Spleen (tissue), 11 donors: ENCODE results near the gene SKI. TPM values are rescaled to one million over a fixed set of nuclear protein-coding genes. Genes with fewer than 3 reads are reported as not detected.
A peak's percentile ranks its signal among the peaks of the same experiment; 100 is the strongest.

Experiments used
- DNase-seq: peaks from one replicate; pipeline ENCODE4 v3.0.0-alpha.2; 2020
- H3K27ac ChIP-seq, 8 donors: fragments of 200-600 bp; sonication (generic) in 7 of 8; 1 replicate in 4 of 8; 2 replicates in 4 of 8; pipeline versions ENCODE4 v1.5.0 to v1.8.0; 2016 to 2021; ENCODE audit warnings: inconsistent platforms in 4 of 8, mild to moderate bottlenecking in 4 of 8, moderate library complexity in 1 of 8
- H3K27me3 ChIP-seq, 7 donors: fragments of 200-600 bp; sonication (generic) in 6 of 7; replicated peaks in 1 of 7; 1 replicate in 4 of 7; 2 replicates in 3 of 7; pipeline versions ENCODE4 v1.5.0 to v1.8.0; 2016 to 2021; ENCODE audit warnings: inconsistent platforms in 3 of 7, mild to moderate bottlenecking in 1 of 7
- H3K36me3 ChIP-seq, 6 donors: fragments of 200-600 bp; sonication (generic) in 5 of 6; 1 replicate in 4 of 6; 2 replicates in 2 of 6; pipeline versions ENCODE4 v1.5.0 to v1.8.0; 2016 to 2021; ENCODE audit warnings: inconsistent platforms in 2 of 6
- H3K4me1 ChIP-seq, 6 donors: fragments of 200-600 bp; sonication (generic) in 5 of 6; 1 replicate in 3 of 6; 2 replicates in 3 of 6; pipeline versions ENCODE4 v1.5.0 to v1.8.0; 2016 to 2021; ENCODE audit warnings: inconsistent platforms in 3 of 6
- H3K4me3 ChIP-seq, 8 donors: fragments of 200-600 bp; sonication (generic) in 7 of 8; 1 replicate in 4 of 8; 2 replicates in 4 of 8; pipeline versions ENCODE4 v1.5.0 to v1.8.0; 2016 to 2021; ENCODE audit warnings: inconsistent platforms in 4 of 8, mild to moderate bottlenecking in 4 of 8, moderate library complexity in 2 of 8
- H3K9me3 ChIP-seq, 8 donors: fragments of 200-600 bp; sonication (generic) in 7 of 8; 1 replicate in 4 of 8; 2 replicates in 4 of 8; pipeline versions ENCODE4 v1.5.0 to v1.8.0; 2016 to 2021; ENCODE audit warnings: inconsistent platforms in 4 of 8
- POLR2A ChIP-seq, 3 donors: fragments of 450-650 bp; IDR thresholded peaks; one replicate each; pipeline ENCODE4 v1.5.1; 2017; ENCODE audit warnings: antibody characterized with exemption in 3 of 3, mild to moderate bottlenecking in 1 of 3
- POLR2AphosphoS5 ChIP-seq, 3 donors: sonication (generic); formaldehyde crosslinking; IDR thresholded peaks; one replicate each; pipeline ENCODE4 v1.5.1; 2017; ENCODE audit warnings: antibody characterized with exemption in 3 of 3
- WGBS, 5 donors: extraction: QIAGEN DNeasy Blood & Tissue Kit in 3 of 5; methylation state at CpG; one replicate each; pipeline versions ENCODE4 v1.1.5 to v1.1.7; 2013 to 2018; 5-methylcytosine and 5-hydroxymethylcytosine counted together
- intact Hi-C: fragments of 100-400 bp; cut with DNase I; formaldehyde crosslinking; loops from one replicate; pipeline ENCODE4 v1.15.0; 2023; ENCODE audit warnings: low total_unique reads
- polyA plus RNA-seq, 3 donors: library from polyadenylated mRNA; stranded (reverse); fragments of 200-250 nt; gene quantifications; one replicate each; pipeline ENCODE4 v1.2.1, GENCODE V29; 2013
- total RNA-seq, 7 donors: library from RNA; depleted of rRNA in 3 of 7; stranded (reverse); fragments of >200 nt in 3 of 7; fragmentation: NEBNext Ultra II Directional in 4 of 7; extraction: Animal tissue kit (Norgen Biotek cat#: 25700) in 4 of 7; gene quantifications; one replicate each; pipeline versions ENCODE4 v1.1.0 to v1.2.1, GENCODE V29; 2016 to 2021
- TF ChIP-seq, protein P1 (sequence below), 11 experiments: fragments of 200-600 bp in 7 of 11; fragments of 450-650 bp in 4 of 11; sonication (generic) in 4 of 11; IDR thresholded peaks in 8 of 11; conservative IDR thresholded peaks in 3 of 11; 1 replicate in 7 of 11; 2 replicates in 4 of 11; pipeline versions ENCODE4 v1.4.0 to v1.8.0; 2016 to 2021; ENCODE audit warnings: antibody characterized with exemption in 11 of 11, inconsistent platforms in 4 of 11, mild to moderate bottlenecking in 1 of 11
- donor health status: healthy with polysubstance abuse.
- donor health status: DM: no; HTN: no; CAD: no; lungs with moderate emphysema.
- donor health status: DM: no; HTN: no; CAD: no.
- donor health status: Bipolar disorder and iron deficiency.
- donor health status: healthy.
- donor health status: DM: no; HTN: no; CAD: no.
- donor health status: DM: yes; HTN: yes; CAD: no.

The SKI gene
- total and polyA plus RNA-seq, 10 donors: 4.4 to 100.0 (median 54.3) TPM

DNA sequence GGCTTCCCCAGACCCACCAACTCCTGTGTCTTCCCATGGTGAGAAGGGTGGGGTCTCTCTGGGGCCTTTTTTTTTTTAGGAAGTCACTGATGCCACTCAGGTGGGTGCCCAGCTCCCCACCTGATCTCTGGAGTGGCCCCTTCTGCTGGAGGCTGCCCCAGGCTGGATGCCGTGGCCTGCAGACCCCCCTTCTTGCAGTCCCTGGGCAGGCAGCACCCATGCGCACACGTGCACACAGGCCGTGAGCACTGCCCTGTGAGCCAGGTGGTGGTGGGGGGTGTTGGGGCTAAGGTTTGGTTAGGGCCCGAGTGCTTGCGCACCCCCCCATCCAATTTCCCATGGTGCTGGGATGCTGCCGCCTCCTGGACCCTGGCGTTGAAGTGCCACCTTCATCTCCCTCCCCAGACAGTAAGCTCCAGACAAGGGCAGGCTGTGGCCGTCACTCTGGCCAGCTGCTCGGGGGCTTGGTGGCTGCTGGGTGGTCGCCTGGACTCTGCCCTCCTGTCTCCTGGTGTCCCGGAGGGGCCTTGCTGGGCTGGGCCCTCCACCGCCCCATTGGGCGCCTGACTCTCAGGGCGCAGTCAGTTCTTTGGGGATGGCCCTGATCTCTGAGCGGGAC is 50.6 kb downstream of the SKI start:
- intact Hi-C loops: no loop called here
- Histone ChIP-seq H3K27ac (peak overlapping the region; percentile 53 to 79 (median 76)), H3K27me3 (no peaks in the 10 kb centered on the region), H3K4me1 (peaks cover 52 to 81% (median 70%) of the 10 kb centered on the region in 6 donors), H3K9me3 (no peaks in the 10 kb centered on the region), H3K4me3 (peak overlapping the region in 1 of 8 donors; percentile 1), H3K36me3 (peaks cover 0 to 18% (median 0%) of the 10 kb centered on the region in 6 donors)
- 59 to 86% (median 62%) methylated on average over 11 to 16 of the region's 16 CpGs for WGBS, 5 donors
- no peak for TF ChIP-seq POLR2A (IDR thresholded peaks at IDR 0.05)
- TF ChIP-seq, protein P1, sequence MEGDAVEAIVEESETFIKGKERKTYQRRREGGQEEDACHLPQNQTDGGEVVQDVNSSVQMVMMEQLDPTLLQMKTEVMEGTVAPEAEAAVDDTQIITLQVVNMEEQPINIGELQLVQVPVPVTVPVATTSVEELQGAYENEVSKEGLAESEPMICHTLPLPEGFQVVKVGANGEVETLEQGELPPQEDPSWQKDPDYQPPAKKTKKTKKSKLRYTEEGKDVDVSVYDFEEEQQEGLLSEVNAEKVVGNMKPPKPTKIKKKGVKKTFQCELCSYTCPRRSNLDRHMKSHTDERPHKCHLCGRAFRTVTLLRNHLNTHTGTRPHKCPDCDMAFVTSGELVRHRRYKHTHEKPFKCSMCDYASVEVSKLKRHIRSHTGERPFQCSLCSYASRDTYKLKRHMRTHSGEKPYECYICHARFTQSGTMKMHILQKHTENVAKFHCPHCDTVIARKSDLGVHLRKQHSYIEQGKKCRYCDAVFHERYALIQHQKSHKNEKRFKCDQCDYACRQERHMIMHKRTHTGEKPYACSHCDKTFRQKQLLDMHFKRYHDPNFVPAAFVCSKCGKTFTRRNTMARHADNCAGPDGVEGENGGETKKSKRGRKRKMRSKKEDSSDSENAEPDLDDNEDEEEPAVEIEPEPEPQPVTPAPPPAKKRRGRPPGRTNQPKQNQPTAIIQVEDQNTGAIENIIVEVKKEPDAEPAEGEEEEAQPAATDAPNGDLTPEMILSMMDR (IDR thresholded peaks at IDR 0.05 in 8 of 11, conservative IDR thresholded peaks at IDR 0.05 in 3 of 11): no peak
- no peak for TF ChIP-seq POLR2AphosphoS5 (IDR thresholded peaks at IDR 0.05)
- DNase-seq: no peak

DNA sequence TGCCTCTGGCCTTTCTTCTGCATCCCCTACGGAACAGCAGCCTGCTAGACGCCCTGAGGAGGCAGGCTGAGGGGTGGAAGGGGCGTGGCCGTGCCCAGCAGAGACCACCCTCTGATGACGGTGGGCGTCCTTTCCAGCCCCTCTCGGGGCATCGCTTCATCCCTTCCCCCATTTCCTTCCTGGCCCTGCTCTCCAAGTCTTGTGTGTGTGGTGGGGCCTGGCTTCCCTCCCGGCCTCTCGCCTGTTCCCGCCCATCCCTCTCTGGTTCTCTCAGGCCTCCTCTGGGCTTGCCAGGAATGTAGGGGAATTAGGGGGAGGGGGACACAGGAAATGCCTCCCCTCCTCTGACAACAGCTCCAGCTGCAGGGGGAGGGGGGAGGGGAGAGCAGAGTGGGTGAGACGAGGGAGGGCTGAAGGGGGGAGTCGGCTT is 51.1 kb downstream of the SKI start:
- H3K4me1 ChIP-seq: peaks cover 47 to 81% (median 70%) of the 10 kb centered on the region in 6 donors

GRCh38 chr1:2279817-2280216 is 51.7 kb downstream of the SKI start:
- WGBS, 5 donors: 53 to 68% (median 60%) methylated on average over 9 of the region's 9 CpGs
- no peak for DNase-seq
- Histone ChIP-seq H3K4me1 (peaks cover 41 to 81% (median 67%) of the 10 kb centered on the region in 6 donors), H3K27ac (peak overlapping the region in 7 of 8 donors; percentile 54 to 79 (median 77)), H3K9me3 (no peaks in the 10 kb centered on the region), H3K36me3 (peaks cover 0 to 18% (median 0%) of the 10 kb centered on the region in 6 donors), H3K27me3 (no peaks in the 10 kb centered on the region), H3K4me3 (no peak overlapping the region)
- no peak for TF ChIP-seq POLR2AphosphoS5 (IDR thresholded peaks at IDR 0.05)
- no peak for TF ChIP-seq POLR2A (IDR thresholded peaks at IDR 0.05)
- TF ChIP-seq, protein P1 (IDR thresholded peaks at IDR 0.05 in 8 of 11, conservative IDR thresholded peaks at IDR 0.05 in 3 of 11): no peak
- intact Hi-C loops: no loop called here

More for the DNA sequence above, 51.1 kb downstream of the SKI start:
- intact Hi-C loops: no loop called here
- Histone ChIP-seq H3K4me3 (peak overlapping the region in 1 of 8 donors; percentile 1), H3K27me3 (no peaks in the 10 kb centered on the region), H3K27ac (peak overlapping the region; percentile 53 to 79 (median 76)), H3K36me3 (peaks cover 0 to 18% (median 0%) of the 10 kb centered on the region in 6 donors), H3K9me3 (no peaks in the 10 kb centered on the region)
- peak; percentile 82 for DNase-seq
- WGBS, 5 donors: 12 to 20% (median 18%) methylated on average over 7 to 13 of the region's 13 CpGs
- TF ChIP-seq, protein P1 (IDR thresholded peaks at IDR 0.05 in 8 of 11, conservative IDR thresholded peaks at IDR 0.05 in 3 of 11): no peak
- peak; percentile 70 to 85 (median 80) for TF ChIP-seq POLR2AphosphoS5 (IDR thresholded peaks at IDR 0.05)

- Histone ChIP-seq H3K9me3 (no peaks in the 10 kb centered on the region), H3K36me3 (peaks cover 0 to 12% (median 0%) of the 10 kb centered on the region in 6 donors), H3K27me3 (no peaks in the 10 kb centered on the region), H3K4me3 (no peak overlapping the region), H3K4me1 (peaks cover 25 to 72% (median 53%) of the 10 kb centered on the region in 6 donors), H3K27ac (peak overlapping the region in 3 of 8 donors; percentile 1 to 24 (median 2))
- WGBS, 5 donors: 89 to 93% (median 92%) methylated on average over 21 to 29 of the region's 29 CpGs
- peak in 1 of 3 donors; percentile 9 for TF ChIP-seq POLR2AphosphoS5 (IDR thresholded peaks at IDR 0.05)
- TF ChIP-seq, protein P1 (IDR thresholded peaks at IDR 0.05 in 8 of 11, conservative IDR thresholded peaks at IDR 0.05 in 3 of 11): no peak
- intact Hi-C loops: no loop called here
- no peak for DNase-seq
Observed at GRCh38 chr1:2282556-2283270, 54.6 kb downstream of the SKI start.
